Kidney (tissue), 14 donors: ENCODE results near the gene ILKAP. TPM values are rescaled to one million over a fixed set of nuclear protein-coding genes. Genes with fewer than 3 reads are reported as not detected.
A peak's percentile ranks its signal among the peaks of the same experiment; 100 is the strongest.

ENCODE experiments used
- DNase-seq, 5 donors: peaks; one replicate each; pipeline ENCODE4 v3.0.0-alpha.2; 2013 to 2020
- FAIRE-seq: peaks from 2 replicates; lab custom pipeline; 2012; peaks lifted over from hg19 to GRCh38; lab: Jason Lieb, UNC
- H3K27ac ChIP-seq, 2 donors: one replicate each; pipeline ENCODE4 v1.7.0; 2013; ENCODE audit warnings: low read depth in 2 of 2, low read length in 2 of 2, inconsistent platforms in 1 of 2
- H3K27me3 ChIP-seq: one replicate; pipeline ENCODE4 v1.7.1; 2013; ENCODE audit warnings: low read length, inconsistent platforms; ENCODE audit not compliant: control insufficient read depth, insufficient read depth
- H3K36me3 ChIP-seq, 3 donors: one replicate each; pipeline versions ENCODE4 v1.7.0 to v1.7.1; 2013; ENCODE audit warnings: low read length in 3 of 3, control low read depth in 1 of 3, inconsistent platforms in 1 of 3; ENCODE audit not compliant: insufficient read depth in 3 of 3, control insufficient read depth in 2 of 3
- H3K4me1 ChIP-seq, 3 donors: one replicate each; pipeline versions ENCODE4 v1.7.0 to v1.7.1; 2013; ENCODE audit warnings: low read length in 3 of 3, inconsistent platforms in 1 of 3, low read depth in 1 of 3; ENCODE audit not compliant: control insufficient read depth in 2 of 3, insufficient read depth in 2 of 3
- H3K4me3 ChIP-seq, 3 donors: one replicate each; pipeline versions ENCODE4 v1.7.0 to v1.8.1; 2013; ENCODE audit warnings: low read length in 3 of 3, control low read depth in 1 of 3, inconsistent platforms in 1 of 3
- H3K9ac ChIP-seq, 3 donors: one replicate each; pipeline versions ENCODE4 v1.7.0 to v1.7.1; 2013; ENCODE audit warnings: low read length in 3 of 3, control low read depth in 1 of 3, inconsistent platforms in 1 of 3
- H3K9me3 ChIP-seq, 3 donors: one replicate each; pipeline versions ENCODE4 v1.7.0 to v1.7.1; 2013; ENCODE audit warnings: low read length in 3 of 3, control low read depth in 1 of 3, inconsistent platforms in 1 of 3; ENCODE audit not compliant: control insufficient read depth in 2 of 3, insufficient read depth in 1 of 3
- CTCF ChIP-seq: IDR thresholded peaks from 3 replicates; pipeline ENCODE4 v1.5.1; 2012; ENCODE audit warnings: mild to moderate bottlenecking, moderate library complexity, borderline replicate concordance; ENCODE audit not compliant: insufficient read depth; ENCODE audit errors: extremely low read depth
- intact Hi-C: fragments of 100-400 bp; cut with DNase I; formaldehyde crosslinking; loops from one replicate; pipeline ENCODE4 v1.11.1; 2022
- polyA plus RNA-seq: library from polyadenylated mRNA; stranded (reverse); fragments of 350-450 nt; fragmentation: Illumina TruSeq; extraction: RNeasy Lipid Tissue Mini Kit (QIAGEN cat#74804); gene quantifications from one replicate; pipeline ENCODE4 v1.2.3, GENCODE V29; 2014; ENCODE audit warnings: low read depth, low replicate concordance; ENCODE audit not compliant: insufficient read depth
- total RNA-seq: library from RNA; stranded (reverse); fragmentation: NEBNext Ultra II Directional; extraction: Animal tissue kit (Norgen Biotek cat#: 25700); gene quantifications from one replicate; pipeline ENCODE4 v1.2.1, GENCODE V29; 2021
- donor health status: control.
- donor health status: control.
- donor health status: control.
- donor health status: control.
- donor health status: control.
- donor health status: DM: yes; HTN: yes; CAD: no.
- donor health status: Normal renal cell carcinoma (clear cell type).

The ILKAP gene
- total and polyA plus RNA-seq, 2 donors from 2014 or later: 38.4 to 47.7 TPM

- no peak overlapping the region for H3K27ac ChIP-seq
- TF ChIP-seq CTCF: no peak
- no peak overlapping the region for H3K9ac ChIP-seq
- no peak for FAIRE-seq
- no peaks in the 10 kb centered on the region for H3K27me3 ChIP-seq
- H3K4me1 ChIP-seq: no peaks in the 10 kb centered on the region
- no peaks in the 10 kb centered on the region for H3K36me3 ChIP-seq
- no peak overlapping the region for H3K4me3 ChIP-seq
- H3K9me3 ChIP-seq: no peaks in the 10 kb centered on the region
- DNase-seq: peak; percentile 59 to 92 (median 89)
- intact Hi-C loops: no loop called here
Observed at GRCh38 chr2:238120463-238121298, 82.8 kb downstream of the ILKAP start.

Other genes starting within 250 kb of the ILKAP start
- 34.5 TPM for gene UBE2F, start 236.7 kb downstream of the ILKAP start, total RNA-seq
- 68.7 TPM for gene UBE2F, start 236.7 kb downstream of the ILKAP start, polyA plus RNA-seq
- 18.3 TPM for gene SCLY, start 142.7 kb downstream of the ILKAP start, total RNA-seq
- gene SCLY, start 142.7 kb downstream of the ILKAP start, polyA plus RNA-seq: 21.9 TPM
- 2.7 TPM for gene ESPNL, start 103.4 kb downstream of the ILKAP start, total RNA-seq
- 0.28 TPM for gene ESPNL, start 103.4 kb downstream of the ILKAP start, polyA plus RNA-seq
- 5.7 TPM for gene KLHL30, start 65.0 kb downstream of the ILKAP start, total RNA-seq
- gene KLHL30, start 65.0 kb downstream of the ILKAP start, polyA plus RNA-seq: 0.24 TPM
- gene ERFE, start 44.7 kb downstream of the ILKAP start, total RNA-seq: 61.4 TPM
- 1.6 TPM for gene ERFE, start 44.7 kb downstream of the ILKAP start, polyA plus RNA-seq
- gene HES6, start 36.3 kb upstream of the ILKAP start, total RNA-seq: 5.2 TPM
- 5.5 TPM for gene HES6, start 36.3 kb upstream of the ILKAP start, polyA plus RNA-seq
- gene PER2, start 84.9 kb upstream of the ILKAP start, total RNA-seq: 28.4 TPM
- gene PER2, start 84.9 kb upstream of the ILKAP start, polyA plus RNA-seq: 1.8 TPM
- gene TRAF3IP1, start 116.8 kb upstream of the ILKAP start, total RNA-seq: 24.2 TPM
- gene TRAF3IP1, start 116.8 kb upstream of the ILKAP start, polyA plus RNA-seq: 6.4 TPM
- gene ASB1, start 223.2 kb upstream of the ILKAP start, total RNA-seq: 28.1 TPM
- gene ASB1, start 223.2 kb upstream of the ILKAP start, polyA plus RNA-seq: 29.4 TPM